Measurements from ENCODE around the gene ACTN1. TPM values are rescaled to one million over a fixed set of nuclear protein-coding genes. Genes with fewer than 3 reads are reported as not detected.
"Not testable (repeated sequence)": the region's sequence is repeated elsewhere in the genome, so short reads cannot be mapped to it uniquely, and the experiment has no call there.

Gene ACTN1
- total and polyA plus RNA-seq, 2 experiments from 2014 or later, result 88.0 to 163 TPM

DNA sequence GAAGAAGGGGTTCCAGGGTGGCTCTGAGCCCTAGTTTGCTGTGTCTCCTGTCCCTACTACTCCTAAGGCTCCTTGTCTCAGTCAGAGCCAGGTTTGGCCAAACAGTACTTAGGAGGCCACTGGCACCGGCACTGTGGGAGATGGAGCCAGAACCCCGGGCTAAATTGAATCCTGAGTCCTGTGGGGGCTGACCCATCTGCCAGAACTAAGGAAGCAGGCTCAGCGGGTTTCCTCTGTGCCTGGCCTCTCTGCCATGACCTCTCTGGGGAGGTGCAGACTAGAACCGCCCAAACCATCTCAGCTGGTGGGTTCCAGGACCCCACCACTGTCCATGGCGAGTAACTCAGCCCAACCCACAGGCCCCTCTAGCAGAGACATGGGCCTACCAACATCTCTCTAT, 5.5 kb downstream of the ACTN1 start:
- Histone ChIP-seq H3K27me3 (no peaks in the 10 kb centered on the region), H3K79me2 (peaks cover 99% of the 10 kb centered on the region), H3K27ac (no peak overlapping the region), H2AFZ (no peak overlapping the region), H3K4me1 (ENCODE audit: insufficient read depth) (peaks cover 51% of the 10 kb centered on the region), H3K9me3 (ENCODE audit: low read depth) (no peaks in the 10 kb centered on the region), H4K20me1 (ENCODE audit: insufficient read depth, poor library complexity, severe bottlenecking) (peaks cover 4% of the 10 kb centered on the region), H3K4me3 (no peak overlapping the region), H3K4me2 (no peak overlapping the region), H3K9me2 (replicated peaks; ENCODE audit: insufficient read depth) (no peaks in the 10 kb centered on the region), H3K36me3 (replicated peaks; ENCODE audit: insufficient read depth, low read depth) (no peaks in the 10 kb centered on the region)
- TF ChIP-seq EZH2phosphoT487 (IDR thresholded peaks at IDR 0.05; ENCODE audit: low read depth, severe bottlenecking, unreplicated experiment) (no peak), EZH2 (IDR thresholded peaks at IDR 0.05; ENCODE audit: borderline replicate concordance) (no peak)
- TF ChIP-seq, protein P1, sequence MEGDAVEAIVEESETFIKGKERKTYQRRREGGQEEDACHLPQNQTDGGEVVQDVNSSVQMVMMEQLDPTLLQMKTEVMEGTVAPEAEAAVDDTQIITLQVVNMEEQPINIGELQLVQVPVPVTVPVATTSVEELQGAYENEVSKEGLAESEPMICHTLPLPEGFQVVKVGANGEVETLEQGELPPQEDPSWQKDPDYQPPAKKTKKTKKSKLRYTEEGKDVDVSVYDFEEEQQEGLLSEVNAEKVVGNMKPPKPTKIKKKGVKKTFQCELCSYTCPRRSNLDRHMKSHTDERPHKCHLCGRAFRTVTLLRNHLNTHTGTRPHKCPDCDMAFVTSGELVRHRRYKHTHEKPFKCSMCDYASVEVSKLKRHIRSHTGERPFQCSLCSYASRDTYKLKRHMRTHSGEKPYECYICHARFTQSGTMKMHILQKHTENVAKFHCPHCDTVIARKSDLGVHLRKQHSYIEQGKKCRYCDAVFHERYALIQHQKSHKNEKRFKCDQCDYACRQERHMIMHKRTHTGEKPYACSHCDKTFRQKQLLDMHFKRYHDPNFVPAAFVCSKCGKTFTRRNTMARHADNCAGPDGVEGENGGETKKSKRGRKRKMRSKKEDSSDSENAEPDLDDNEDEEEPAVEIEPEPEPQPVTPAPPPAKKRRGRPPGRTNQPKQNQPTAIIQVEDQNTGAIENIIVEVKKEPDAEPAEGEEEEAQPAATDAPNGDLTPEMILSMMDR (IDR thresholded peaks at IDR 0.05; ENCODE audit: poor library complexity), result no peak
- 96% methylated on average over 5 of the region's 5 CpGs for WGBS (ENCODE audit: low lambda C conversion rate, missing lambda C conversion rate)
- DNase-seq (ENCODE audit: low spot score), result no peak

DNA sequence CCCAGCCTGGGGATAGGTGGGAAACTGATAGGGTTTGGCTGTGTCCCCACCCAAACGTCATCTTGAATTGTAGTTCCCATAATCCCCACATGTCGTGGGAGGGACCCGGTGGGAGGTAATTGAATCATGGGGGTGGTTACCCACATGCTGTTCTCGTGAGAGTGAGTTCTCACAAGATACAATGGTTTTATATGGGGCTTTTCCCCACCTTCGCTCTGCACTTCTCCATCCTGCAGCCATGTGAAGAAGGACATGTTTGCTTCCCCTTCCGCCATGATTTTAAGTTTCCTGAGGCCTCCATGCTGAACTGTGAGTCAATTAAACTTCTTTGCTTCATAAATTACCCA, 5.9 kb downstream of the ACTN1 start:
- H3K4me1 ChIP-seq (ENCODE audit: insufficient read depth), result peaks cover 53% of the 10 kb centered on the region
- WGBS (ENCODE audit: low lambda C conversion rate, missing lambda C conversion rate), result 88% methylated on average over 6 of the region's 6 CpGs
- not testable (repeated sequence) for H3K36me3 ChIP-seq (replicated peaks; ENCODE audit: insufficient read depth, low read depth); H4K20me1 ChIP-seq (ENCODE audit: insufficient read depth, poor library complexity, severe bottlenecking); H3K9me2 ChIP-seq (replicated peaks; ENCODE audit: insufficient read depth); H2AFZ ChIP-seq; H3K4me2 ChIP-seq; DNase-seq (ENCODE audit: low spot score); H3K27me3 ChIP-seq; H3K9me3 ChIP-seq (ENCODE audit: low read depth); H3K27ac ChIP-seq; H3K4me3 ChIP-seq
- peaks cover 100% of the 10 kb centered on the region for H3K79me2 ChIP-seq

DNA sequence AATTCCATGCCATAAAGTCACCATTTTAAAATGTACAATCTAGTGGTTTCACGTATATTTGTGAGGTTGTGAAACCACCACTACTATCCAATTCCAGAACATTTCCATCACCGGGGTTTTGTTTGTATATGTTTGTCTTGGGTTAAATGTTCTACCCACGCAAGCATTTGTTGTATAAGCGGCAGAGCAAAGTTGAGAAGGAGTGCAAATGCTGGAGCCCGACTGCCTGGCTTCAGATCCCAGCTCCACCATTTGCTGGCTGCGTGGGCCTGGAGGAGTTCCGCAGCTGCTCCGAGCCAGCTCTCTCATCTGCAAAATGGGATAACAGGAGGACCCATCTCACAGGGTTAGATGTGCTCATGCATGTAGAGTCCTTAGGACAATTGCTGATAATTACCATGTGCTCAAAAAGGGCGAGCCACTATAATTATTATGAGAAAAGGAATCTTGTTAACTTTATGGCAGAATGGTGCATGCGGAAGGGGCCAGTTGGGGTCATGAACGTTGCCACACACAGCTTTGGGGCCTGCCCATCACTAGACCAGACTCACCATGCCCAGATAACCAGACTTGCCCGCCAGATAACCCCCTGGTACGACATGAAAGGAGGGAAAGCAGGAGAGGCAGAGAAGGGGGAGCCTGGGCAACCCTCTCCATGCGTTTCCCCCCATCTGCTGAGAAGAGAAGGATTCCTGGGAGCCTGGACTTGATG, 6.4 kb downstream of the ACTN1 start:
- no peak for DNase-seq (ENCODE audit: low spot score)
- H3K27ac ChIP-seq, result peak overlapping the region; percentile 54
- no peaks in the 10 kb centered on the region for H3K27me3 ChIP-seq
- H3K4me2 ChIP-seq, result no peak overlapping the region
- 79% methylated on average over 14 of the region's 14 CpGs for WGBS (ENCODE audit: low lambda C conversion rate, missing lambda C conversion rate)
- H3K79me2 ChIP-seq, result peaks cover 100% of the 10 kb centered on the region
- H3K9me2 ChIP-seq (replicated peaks; ENCODE audit: insufficient read depth), result no peaks in the 10 kb centered on the region
- no peak overlapping the region for H2AFZ ChIP-seq
- no peaks in the 10 kb centered on the region for H3K36me3 ChIP-seq (replicated peaks; ENCODE audit: insufficient read depth, low read depth)
- peaks cover 4% of the 10 kb centered on the region for H4K20me1 ChIP-seq (ENCODE audit: insufficient read depth, poor library complexity, severe bottlenecking)
- TF ChIP-seq, protein P1 (IDR thresholded peaks at IDR 0.05; ENCODE audit: poor library complexity), result no peak
- TF ChIP-seq EZH2phosphoT487 (IDR thresholded peaks at IDR 0.05; ENCODE audit: low read depth, severe bottlenecking, unreplicated experiment) (no peak), EZH2 (IDR thresholded peaks at IDR 0.05; ENCODE audit: borderline replicate concordance) (no peak)
- no peaks in the 10 kb centered on the region for H3K9me3 ChIP-seq (ENCODE audit: low read depth)
- no peak overlapping the region for H3K4me3 ChIP-seq
- peaks cover 53% of the 10 kb centered on the region for H3K4me1 ChIP-seq (ENCODE audit: insufficient read depth)

DNA sequence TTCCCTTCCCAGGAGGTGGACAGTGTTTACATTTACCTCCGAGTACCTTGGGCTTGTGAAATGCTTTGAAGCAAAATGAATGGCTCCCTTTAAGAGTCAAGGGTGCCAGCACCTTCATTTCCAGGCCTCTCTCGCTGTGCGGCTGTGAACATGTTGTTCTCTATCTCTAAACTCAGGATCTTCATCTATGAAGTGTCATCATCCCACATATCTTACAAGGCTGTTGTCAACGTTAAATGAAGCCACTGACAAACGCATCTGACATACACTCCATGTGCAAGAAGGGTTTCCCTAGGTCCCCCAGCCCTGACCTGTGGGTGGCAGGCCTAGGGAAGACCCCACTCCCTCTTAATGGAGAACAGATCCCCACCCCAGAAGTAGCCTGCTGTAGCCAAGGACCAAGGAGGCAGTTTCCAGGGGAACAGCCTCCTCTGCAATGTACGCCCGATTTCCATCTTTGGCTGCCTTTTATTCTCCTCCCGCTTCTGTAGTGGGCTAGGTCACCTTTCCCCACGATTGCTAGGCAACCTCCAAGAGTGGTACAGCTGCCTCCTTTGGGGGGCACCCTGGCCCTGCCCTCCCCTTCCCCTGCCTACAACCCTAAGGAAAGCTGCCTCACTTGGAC, 7.6 kb downstream of the ACTN1 start:
- Histone ChIP-seq H3K79me2 (peaks cover 100% of the 10 kb centered on the region), H3K27me3 (no peaks in the 10 kb centered on the region), H3K4me3 (no peak overlapping the region), H2AFZ (no peak overlapping the region), H3K4me2 (no peak overlapping the region), H3K9me2 (replicated peaks; ENCODE audit: insufficient read depth) (no peaks in the 10 kb centered on the region), H3K36me3 (replicated peaks; ENCODE audit: insufficient read depth, low read depth) (no peaks in the 10 kb centered on the region), H4K20me1 (ENCODE audit: insufficient read depth, poor library complexity, severe bottlenecking) (peaks cover 7% of the 10 kb centered on the region), H3K27ac (peak overlapping the region; percentile 88), H3K9me3 (ENCODE audit: low read depth) (no peaks in the 10 kb centered on the region), H3K4me1 (ENCODE audit: insufficient read depth) (peaks cover 54% of the 10 kb centered on the region)
- 88% methylated on average over 9 of the region's 9 CpGs for WGBS (ENCODE audit: low lambda C conversion rate, missing lambda C conversion rate)
- TF ChIP-seq EZH2phosphoT487 (IDR thresholded peaks at IDR 0.05; ENCODE audit: low read depth, severe bottlenecking, unreplicated experiment), result no peak
- no peak for TF ChIP-seq EZH2 (IDR thresholded peaks at IDR 0.05; ENCODE audit: borderline replicate concordance)
- TF ChIP-seq, protein P1 (IDR thresholded peaks at IDR 0.05; ENCODE audit: poor library complexity), result no peak
- DNase-seq (ENCODE audit: low spot score), result no peak

Data from hepatocyte (in vitro differentiated cells).